NCI-H748 (cell line): Measurements from ENCODE around the gene GALNT18.

Source experiments
- DNase-seq: peaks from one replicate; lab custom pipeline; 2025; ENCODE audit not compliant: unreplicated experiment; lab: John Stamatoyannopoulos, UW

Gene GALNT18

DNA sequence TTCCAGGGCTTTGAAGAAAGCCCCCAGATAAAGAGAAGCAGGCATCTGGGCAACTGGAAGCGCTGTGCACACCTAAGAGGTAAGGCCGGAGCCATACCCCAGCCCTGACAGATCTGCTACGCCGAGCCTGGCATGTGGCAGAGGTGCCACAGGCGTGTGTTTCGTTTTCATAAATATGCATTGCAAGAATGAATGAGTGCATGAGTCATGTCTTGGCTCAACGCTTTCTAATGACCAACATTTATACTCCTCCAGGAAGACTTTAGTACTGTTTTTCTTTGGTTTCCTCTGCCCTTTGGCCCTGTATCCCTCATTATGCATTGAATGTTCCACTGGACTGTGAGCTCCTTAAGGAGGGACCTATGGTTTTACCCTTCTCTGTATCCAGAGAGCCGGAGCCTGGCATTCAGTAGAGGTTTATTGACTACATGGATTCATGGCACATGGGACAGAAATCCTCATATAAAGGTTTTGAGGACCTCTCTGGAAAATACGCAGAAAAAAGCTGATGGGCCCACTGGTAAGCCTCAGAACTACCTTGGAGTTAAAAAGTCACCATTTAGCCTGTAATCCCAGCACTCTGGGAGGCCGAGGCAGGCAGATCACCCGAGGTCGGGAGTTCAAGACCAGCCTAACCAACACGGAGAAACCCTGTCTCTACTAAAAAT, 229.9 kb downstream of the GALNT18 start:
- no peak for DNase-seq

- DNase-seq, result no peak
Observed at GRCh38 chr11:11391169-11391568, 230.6 kb downstream of the GALNT18 start.

DNA sequence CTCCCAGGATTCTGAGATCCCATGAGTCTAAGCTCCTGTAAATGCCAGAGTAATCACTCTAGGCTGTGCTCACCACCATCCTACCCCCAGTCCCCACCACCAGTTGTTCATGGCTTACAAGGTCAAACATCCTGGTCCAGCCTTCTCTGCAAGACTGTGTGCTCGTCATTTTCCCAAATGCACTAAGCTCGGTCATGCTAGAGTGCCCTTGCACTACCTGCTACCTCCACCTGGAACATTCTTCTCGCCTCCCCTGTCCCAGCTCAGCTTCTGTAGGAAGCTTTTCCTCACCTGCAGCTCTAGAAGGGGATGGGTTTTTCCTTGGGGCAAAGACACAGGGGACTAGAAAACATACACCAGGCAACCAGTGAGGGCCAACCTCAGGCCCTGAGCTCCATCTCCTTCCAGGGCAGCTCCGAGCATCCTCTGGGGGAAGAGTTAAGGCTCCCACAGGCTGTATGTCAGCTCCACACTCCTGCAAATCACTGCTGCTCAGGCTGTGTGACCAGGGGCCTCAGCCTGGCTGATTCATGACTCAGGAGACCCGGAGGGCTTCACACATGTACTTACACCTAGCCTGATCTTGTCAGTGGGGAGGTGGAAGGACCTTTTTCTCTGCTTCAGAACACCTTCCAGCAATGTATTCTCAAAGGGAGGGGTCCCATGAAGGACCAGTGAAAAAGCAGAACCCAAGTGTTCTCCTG, 231.6 kb downstream of the GALNT18 start:
- no peak for DNase-seq

DNA sequence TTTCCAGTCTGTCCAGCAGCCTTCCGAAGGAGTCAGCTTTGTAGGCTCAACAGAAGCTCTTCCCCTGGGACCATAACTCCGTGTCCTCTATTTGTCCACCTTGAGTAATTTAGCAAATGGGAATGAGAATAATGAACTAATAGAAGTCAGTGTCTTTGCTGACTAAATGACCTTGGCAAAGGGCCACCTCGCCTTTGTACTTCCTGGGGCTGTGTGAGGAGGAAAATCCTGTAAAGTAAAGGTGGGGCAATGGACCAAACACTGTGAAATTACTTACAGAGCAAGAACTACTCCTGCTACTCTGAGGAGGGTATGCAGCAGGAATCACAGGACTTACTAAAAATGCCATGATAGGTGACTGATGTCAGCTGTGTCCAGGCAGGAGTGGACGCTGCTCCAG, 232.6 kb downstream of the GALNT18 start:
- DNase-seq, result peak; percentile 11

DNA sequence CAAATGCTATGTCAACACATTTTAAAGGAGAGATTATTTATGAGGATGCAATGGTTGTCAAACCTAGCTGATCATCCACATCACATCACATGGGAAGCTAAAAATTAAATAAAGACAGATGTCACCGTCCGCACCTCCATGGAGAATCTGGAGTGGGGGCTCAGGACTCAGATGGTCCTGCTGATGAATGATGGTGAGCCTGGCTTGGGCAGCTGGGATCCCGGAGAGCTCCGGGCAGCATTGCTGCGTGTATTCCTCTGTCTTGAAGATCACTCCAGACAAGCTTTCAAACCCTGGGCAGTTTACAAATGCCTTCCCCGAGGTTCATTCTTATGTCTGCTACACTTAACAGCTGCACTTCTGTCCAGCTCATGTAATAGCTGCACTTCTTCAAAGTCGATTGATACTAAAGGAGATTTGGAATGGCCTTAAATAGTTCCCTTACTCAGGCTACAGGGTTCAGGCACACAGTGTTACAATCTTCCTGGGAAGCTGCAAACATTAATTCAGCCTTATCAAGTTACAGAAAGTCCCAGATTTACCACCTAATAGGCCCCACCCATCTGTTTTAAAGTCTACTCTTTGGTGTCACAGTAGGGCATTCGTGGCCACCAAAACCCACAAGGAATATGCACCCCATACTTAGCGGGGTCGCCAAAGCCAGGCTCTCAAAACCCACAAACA, 234.0 kb downstream of the GALNT18 start:
- peak; percentile 11 for DNase-seq

- DNase-seq, result peak; percentile 27
Observed at GRCh38 chr11:11387207-11387606, 234.6 kb downstream of the GALNT18 start.

DNA sequence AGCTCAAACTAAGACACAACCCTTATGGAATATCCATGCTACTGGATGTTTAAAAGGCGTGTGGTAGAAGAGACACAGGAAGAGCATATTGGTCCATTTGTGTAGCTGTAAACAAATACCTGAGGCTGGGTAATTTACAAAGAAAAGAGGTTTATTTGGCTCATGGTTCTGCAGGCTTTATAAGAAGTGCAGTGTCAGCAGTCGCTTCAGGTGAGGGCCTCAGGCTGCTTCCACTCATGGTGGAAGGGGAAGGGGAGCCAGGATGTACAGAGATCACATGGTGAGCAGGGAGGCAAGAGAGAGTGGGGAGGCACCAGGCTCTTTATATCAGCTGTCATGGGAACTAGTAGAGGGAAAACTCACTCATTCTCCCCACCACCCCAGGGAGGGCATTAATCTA, 237.0 kb downstream of the GALNT18 start:
- DNase-seq, result no peak

GRCh38 chr11:11383995-11384394, 237.8 kb downstream of the GALNT18 start:
- DNase-seq, result no peak

DNA sequence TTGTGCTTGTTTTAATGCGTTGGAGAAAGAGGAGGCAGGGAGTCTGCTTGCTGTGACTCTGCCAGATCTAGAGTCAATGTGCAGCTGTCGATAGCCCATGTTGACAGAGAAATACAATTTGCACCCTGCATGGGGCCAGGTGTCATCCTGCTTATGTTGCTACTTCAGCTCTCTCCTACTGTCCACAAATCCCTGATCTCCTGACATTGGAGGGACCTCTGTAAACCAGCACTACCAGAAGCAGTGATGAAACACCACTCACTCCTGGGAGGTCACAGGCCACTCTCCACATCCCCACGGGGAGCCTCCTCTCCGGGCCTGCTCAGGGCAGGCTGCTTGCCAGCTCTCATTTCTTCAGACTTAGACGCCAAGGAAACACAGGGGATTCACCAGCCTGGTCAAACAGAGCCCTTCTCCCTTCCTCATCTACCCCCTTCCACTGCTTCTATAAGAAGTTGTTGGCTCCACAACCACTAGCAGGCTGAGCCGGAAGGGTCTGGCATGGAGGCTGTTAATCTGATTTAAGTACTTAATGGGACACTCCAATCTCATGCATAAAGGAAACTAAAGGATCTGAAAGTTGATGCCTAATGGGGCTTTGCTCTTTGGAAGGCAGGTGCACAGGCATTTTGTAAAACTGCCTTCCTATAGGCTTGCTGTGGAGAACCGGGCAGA, 238.8 kb downstream of the GALNT18 start:
- DNase-seq, result peak; percentile 87

GRCh38 chr11:11381471-11382105, 240.2 kb downstream of the GALNT18 start:
- no peak for DNase-seq

- DNase-seq, result no peak
Observed at GRCh38 chr11:11380883-11381282, 240.9 kb downstream of the GALNT18 start.

- DNase-seq, result no peak
Observed at GRCh38 chr11:11380340-11380739, 241.5 kb downstream of the GALNT18 start.

DNA sequence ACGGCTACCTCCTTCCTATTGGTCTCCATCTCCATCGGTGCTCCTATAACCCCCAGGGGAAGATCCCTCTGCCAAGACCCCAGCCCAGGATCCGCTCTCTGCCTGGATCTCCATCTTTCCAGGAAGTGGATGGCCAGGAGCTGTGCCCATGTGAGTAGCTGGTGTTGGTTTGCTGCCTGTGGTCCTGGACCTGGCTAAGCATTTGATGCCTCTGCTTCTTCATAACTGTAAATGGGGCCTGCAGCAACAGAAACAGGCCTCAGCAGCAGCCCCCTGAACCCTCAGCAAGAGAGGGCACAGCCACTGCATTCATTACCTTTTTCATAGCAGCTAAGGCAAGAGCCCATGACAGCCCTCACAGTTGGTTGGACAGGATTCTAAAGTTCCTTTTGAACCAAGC, 242.1 kb downstream of the GALNT18 start:
- no peak for DNase-seq

GRCh38 chr11:11378184-11378940, 243.4 kb downstream of the GALNT18 start:
- no peak for DNase-seq

DNA sequence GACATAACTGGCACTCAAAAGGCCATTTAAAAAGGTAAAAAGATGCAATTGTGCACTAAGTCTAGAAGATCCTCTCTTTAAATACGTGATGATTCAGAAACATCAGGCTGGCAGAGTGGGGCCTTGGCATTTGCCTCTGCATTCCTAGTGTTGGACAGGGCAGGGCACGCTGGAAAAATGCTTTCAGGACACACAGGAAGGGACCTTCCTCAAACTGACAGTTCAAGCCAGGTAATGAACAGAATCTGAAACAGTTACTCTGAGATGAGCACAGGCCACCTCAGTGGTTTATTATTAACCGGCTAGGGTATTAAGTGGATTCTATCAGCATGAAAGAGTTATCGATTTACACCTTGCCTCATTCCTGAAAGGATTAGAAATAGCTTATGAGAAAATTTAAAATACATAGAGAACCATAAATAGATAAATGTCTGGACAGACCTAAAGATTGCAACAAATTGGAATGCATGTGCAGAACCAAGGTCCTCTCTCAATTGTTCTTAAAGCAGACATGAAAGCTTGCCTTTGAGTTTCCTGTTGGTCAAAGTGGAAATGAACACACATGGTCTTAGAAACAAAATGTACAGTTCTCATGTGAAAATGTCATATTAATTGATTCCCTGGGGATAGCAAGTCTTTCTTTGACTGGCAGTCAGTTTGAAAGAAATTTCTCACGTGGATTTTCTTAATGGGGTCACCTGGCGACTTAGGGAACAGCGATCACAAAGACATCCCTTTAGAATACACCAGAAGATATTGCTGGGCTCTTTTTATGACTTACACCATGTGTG, 247.3 kb downstream of the GALNT18 start:
- no peak for DNase-seq

- DNase-seq, result no peak
Observed at GRCh38 chr11:11373934-11374333, 247.9 kb downstream of the GALNT18 start.

- DNase-seq, result no peak
Observed at GRCh38 chr11:11372461-11372860, 249.3 kb downstream of the GALNT18 start.

- no peak for DNase-seq
Observed at GRCh38 chr11:11370962-11371303, 250.9 kb downstream of the GALNT18 start.

- no peak for DNase-seq
Observed at GRCh38 chr11:11370255-11370961, 251.4 kb downstream of the GALNT18 start.
